GM18505 (cell line): Measurements from ENCODE around the gene NCOA7.
"Not testable (repeated sequence)": the region's sequence is repeated elsewhere in the genome, so short reads cannot be mapped to it uniquely, and the experiment has no call there.

ENCODE experiments used
- ATAC-seq: cut with Tn5 transposase; IDR thresholded peaks from one replicate; pipeline ENCODE4 v1.9.1; 2021; ENCODE audit not compliant: unreplicated experiment
- POLR2A ChIP-seq: IDR thresholded peaks from 4 replicates; pipeline ENCODE4 v1.6.1; 2011; ENCODE audit warnings: borderline replicate concordance; ENCODE audit not compliant: insufficient read depth, insufficient read length; ENCODE audit errors: extremely low read depth

Gene NCOA7

DNA sequence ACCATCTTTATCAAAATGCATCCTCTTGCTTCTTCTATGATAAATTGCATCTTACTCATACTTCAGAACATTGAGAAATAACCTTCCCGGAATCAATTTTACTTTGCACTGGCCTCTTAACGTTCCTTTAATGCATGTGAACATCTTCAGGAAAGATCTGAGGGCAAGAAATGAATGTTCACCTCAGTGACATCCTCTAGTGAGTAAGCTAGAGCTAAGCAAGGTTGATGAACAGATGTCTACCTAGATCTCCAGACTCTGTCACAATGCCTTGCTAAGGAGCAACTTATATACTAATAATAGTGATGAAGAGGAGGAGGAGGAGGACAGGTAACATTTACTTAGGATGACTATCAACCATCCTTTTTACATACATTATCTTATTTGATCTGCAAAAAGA is 149.0 kb downstream of the NCOA7 start:
- no peak for ATAC-seq
- TF ChIP-seq POLR2A = no peak

- TF ChIP-seq POLR2A = no peak
- no peak for ATAC-seq
Measured at GRCh38 chr6:125940247-125941041, 149.7 kb downstream of the NCOA7 start.

DNA sequence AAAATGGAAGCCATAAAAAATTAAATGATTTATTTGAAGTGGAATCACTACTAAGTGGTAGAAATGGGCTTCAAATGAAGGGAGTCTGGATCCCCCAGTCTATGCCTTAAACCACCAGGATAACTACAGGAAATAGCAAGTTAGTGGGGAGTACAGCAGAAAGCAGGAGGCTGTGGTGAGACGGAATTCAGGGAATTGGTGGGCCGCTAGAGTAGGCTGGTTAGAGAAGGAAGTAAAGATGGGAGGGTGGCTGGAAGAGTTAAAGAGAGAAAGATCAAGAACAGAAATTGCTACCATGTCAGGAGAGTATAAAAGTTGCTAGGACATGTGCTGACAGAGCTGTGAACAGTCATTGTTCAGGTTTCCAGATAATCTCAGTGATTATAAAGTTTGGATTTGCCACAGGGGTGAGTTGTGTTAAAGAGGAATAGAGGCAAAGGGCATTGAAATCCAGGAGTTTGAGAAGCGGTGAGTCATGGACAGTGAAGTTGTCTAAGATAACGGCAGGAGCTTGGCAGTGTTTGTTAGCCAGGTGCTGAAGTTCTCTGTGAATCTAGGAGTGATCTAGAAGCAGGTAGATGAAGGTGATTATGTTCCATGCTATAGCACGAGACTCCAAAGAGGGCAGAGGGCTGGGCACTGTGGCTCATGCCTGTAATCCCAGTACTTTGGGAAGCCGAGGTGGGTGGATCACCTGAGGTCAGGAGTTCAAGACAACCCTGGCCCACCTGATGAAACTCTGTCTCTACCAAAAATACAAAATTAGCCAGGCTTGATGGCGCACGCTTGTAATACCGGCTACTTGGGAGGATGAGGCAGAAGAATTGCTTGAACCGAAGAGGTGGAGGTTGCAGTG is 152.1 kb downstream of the NCOA7 start:
- TF ChIP-seq POLR2A = no peak
- ATAC-seq = no peak

- TF ChIP-seq POLR2A = no peak
- no peak for ATAC-seq
Measured at GRCh38 chr6:125943528-125944433, 153.0 kb downstream of the NCOA7 start.

GRCh38 chr6:125944434-125944816 is 153.7 kb downstream of the NCOA7 start:
- no peak for ATAC-seq
- no peak for TF ChIP-seq POLR2A

DNA sequence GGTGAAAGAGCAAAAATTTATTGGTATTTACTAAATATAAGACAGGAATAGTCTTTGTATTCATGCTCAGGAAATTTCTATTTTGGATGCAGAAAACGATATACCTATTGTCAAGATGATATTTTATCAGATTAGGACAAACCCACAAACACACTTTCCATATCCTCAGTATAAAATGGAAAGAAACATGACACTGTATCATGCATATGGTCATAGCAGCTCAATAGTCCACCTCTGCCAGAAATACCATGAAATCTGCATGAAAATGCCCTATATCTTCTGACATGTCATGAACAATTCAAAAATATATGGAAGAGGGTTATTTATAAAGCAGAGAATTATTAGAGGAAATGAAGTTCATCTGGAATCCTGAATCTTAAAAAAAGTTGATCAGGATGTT is 154.1 kb downstream of the NCOA7 start:
- TF ChIP-seq POLR2A = no peak
- no peak for ATAC-seq

- no peak for ATAC-seq
- TF ChIP-seq POLR2A = no peak
Measured at GRCh38 chr6:125945378-125946141, 154.8 kb downstream of the NCOA7 start.

GRCh38 chr6:125947615-125948014 is 156.9 kb downstream of the NCOA7 start:
- no peak for TF ChIP-seq POLR2A
- no peak for ATAC-seq

DNA sequence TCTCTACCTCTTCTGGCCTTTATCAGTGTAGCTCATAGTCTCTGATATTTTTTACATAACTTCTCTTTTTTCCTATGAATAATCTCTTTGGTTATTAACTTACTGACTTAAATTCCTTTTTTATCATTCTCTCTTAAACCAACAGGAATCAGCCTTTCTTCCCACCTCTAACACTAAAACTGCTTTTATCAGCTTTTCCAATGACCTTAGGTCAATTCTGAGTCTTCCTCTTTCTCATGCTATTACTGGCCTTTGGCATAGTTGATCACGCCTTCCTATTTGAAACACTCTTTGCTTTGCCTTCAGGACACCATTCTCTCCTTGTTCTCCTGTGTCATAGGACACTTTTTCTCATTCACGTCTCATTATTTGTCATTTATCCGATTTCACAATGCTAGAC is 157.7 kb downstream of the NCOA7 start:
- TF ChIP-seq POLR2A = no peak
- no peak for ATAC-seq

GRCh38 chr6:125949069-125949468 is 158.3 kb downstream of the NCOA7 start:
- ATAC-seq = no peak
- no peak for TF ChIP-seq POLR2A

DNA sequence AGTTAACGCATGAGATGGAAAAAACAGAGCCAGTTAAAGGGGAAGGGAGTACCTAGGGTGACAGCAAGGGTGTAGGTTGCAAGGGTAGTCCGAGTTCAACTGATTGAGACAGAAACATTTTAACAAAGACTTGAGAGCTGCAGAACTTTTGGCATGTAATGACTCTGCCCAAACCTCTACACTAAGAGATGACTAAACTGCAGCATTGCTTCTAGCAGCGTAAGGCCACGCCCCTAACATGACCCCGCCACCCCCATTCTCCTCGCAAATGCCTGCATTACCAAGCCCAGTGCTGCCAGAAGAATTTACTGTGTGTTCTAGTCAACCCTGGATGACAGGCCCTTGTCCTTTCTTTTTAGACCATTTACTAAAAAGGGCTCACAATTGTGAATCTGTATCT is 159.5 kb downstream of the NCOA7 start:
- no peak for TF ChIP-seq POLR2A
- ATAC-seq = no peak

DNA sequence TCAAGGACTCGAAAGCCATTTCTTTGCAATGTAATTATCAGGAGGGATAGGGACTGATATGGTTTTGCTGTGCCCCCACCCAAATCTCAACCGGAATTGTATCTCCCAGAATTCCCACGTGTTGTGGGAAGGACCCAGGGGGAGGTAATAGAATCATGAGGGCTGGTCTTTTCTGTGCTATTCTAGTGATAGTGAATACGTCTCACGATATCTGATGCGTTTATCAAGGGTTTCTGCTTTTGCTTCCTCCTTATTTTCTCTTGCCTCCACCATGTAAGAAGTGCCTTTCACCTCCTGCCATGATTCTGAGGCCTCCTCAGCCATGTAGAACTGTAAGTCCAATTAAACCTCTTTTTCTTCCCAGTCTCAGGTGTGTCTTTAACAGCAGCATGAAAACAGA is 160.0 kb downstream of the NCOA7 start:
- not testable (repeated sequence) for ATAC-seq
